Esophagus muscularis mucosa (tissue), 4 donors: Measurements from ENCODE around the gene CRHBP.
"Not testable (repeated sequence)": the region's sequence is repeated elsewhere in the genome, so short reads cannot be mapped to it uniquely, and the experiment has no call there.

Experiments
- EP300 ChIP-seq: sonication (generic); formaldehyde crosslinking; IDR thresholded peaks from one replicate; pipeline ENCODE4 v1.6.1; 2017; ENCODE audit warnings: antibody characterized with exemption
- POLR2A ChIP-seq: fragments of 450-650 bp; IDR thresholded peaks from one replicate; pipeline ENCODE4 v1.6.1; 2017; ENCODE audit warnings: antibody characterized with exemption, moderate library complexity, mild to moderate bottlenecking, low read depth
- POLR2AphosphoS5 ChIP-seq, 2 donors: sonication (generic); formaldehyde crosslinking; IDR thresholded peaks; one replicate each; pipeline ENCODE4 v1.6.1; 2017; ENCODE audit warnings: antibody characterized with exemption in 2 of 2
- TF ChIP-seq, protein P1 (sequence below), 3 experiments: fragments of 200-600 bp in 2 of 3; fragments of 450-650 bp in 1 of 3; sonication (generic) in 2 of 3; IDR thresholded peaks; one replicate each; pipeline ENCODE4 v1.5.1; 2017 to 2019; ENCODE audit warnings: antibody characterized with exemption in 3 of 3, mild to moderate bottlenecking in 2 of 3, moderate library complexity in 1 of 3

DNA sequence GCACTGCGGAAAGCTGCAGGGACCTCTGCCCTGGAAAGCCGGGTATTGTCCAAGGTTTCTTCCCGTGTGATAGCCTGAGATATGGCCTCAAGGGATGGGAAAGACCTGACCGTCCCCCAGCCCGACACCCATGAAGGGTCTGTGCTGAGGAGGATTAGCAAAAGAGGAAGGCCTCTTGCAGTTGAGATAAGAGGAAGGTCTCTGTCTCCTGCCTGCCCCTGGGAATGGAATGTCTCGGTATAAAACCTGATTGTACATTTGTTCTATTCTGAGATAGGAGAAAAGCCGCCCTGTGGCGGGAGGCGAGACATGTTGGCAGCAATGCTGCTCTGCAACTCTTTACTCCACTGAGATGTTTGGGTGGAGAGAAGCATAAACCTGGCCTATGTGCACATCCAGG lies 7.6 kb upstream of the CRHBP start:
- TF ChIP-seq, protein P1, sequence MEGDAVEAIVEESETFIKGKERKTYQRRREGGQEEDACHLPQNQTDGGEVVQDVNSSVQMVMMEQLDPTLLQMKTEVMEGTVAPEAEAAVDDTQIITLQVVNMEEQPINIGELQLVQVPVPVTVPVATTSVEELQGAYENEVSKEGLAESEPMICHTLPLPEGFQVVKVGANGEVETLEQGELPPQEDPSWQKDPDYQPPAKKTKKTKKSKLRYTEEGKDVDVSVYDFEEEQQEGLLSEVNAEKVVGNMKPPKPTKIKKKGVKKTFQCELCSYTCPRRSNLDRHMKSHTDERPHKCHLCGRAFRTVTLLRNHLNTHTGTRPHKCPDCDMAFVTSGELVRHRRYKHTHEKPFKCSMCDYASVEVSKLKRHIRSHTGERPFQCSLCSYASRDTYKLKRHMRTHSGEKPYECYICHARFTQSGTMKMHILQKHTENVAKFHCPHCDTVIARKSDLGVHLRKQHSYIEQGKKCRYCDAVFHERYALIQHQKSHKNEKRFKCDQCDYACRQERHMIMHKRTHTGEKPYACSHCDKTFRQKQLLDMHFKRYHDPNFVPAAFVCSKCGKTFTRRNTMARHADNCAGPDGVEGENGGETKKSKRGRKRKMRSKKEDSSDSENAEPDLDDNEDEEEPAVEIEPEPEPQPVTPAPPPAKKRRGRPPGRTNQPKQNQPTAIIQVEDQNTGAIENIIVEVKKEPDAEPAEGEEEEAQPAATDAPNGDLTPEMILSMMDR (IDR thresholded peaks at IDR 0.05): not testable (repeated sequence)
- not testable (repeated sequence) for TF ChIP-seq POLR2A; POLR2AphosphoS5 (IDR thresholded peaks at IDR 0.05); EP300
